Mammary epithelial cell (primary cell): ENCODE measurements around the gene NCAM2.

ENCODE experiments used
- CTCF ChIP-seq, 2 donors: IDR thresholded peaks in 1 of 2; conservative IDR thresholded peaks in 1 of 2; 2 replicates each; pipeline ENCODE4 v1.5.1; 2011 to 2012; ENCODE audit warnings: inconsistent platforms in 2 of 2, low read length in 2 of 2, mild to moderate bottlenecking in 2 of 2, control low read depth in 1 of 2, low read depth in 1 of 2; ENCODE audit not compliant: insufficient read depth in 1 of 2; ENCODE audit errors: extremely low read depth in 1 of 2
- EZH2 ChIP-seq: IDR thresholded peaks from 2 replicates; pipeline ENCODE4 v1.6.1; 2012; ENCODE audit warnings: low read length, inconsistent platforms, borderline replicate concordance

GRCh38 chr21:21007606-21008005 is 9.4 kb downstream of the NCAM2 start:
- TF ChIP-seq CTCF (conservative IDR thresholded peaks at IDR 0.05 in 1 of 2, IDR thresholded peaks at IDR 0.05 in 1 of 2; ENCODE audit: extremely low read depth in 1 of 2, insufficient read depth in 1 of 2, low read depth in 1 of 2, low read length in 2 of 2) (no peak), EZH2 (no peak)
